Hindlimb muscle (tissue), 1 donor: ENCODE measurements around the gene ARHGDIG. TPM values are rescaled to one million over a fixed set of nuclear protein-coding genes. Genes with fewer than 3 reads are reported as not detected.

Experiments
- polyA plus RNA-seq: library from polyadenylated mRNA; unstranded; fragments of 120-200 nt; gene quantifications from one replicate; pipeline ENCODE4 v1.2.1, GENCODE V29; 2013; ENCODE audit not compliant: insufficient read length

Gene ARHGDIG
- polyA plus RNA-seq, 1 donor: 0.92 TPM

Other genes starting within 250 kb of the ARHGDIG start
- gene POLR3K, start 227.0 kb upstream of the ARHGDIG start, polyA plus RNA-seq: 8.4 TPM
- 31.2 TPM for gene SNRNP25, start 226.8 kb upstream of the ARHGDIG start, polyA plus RNA-seq
- gene RHBDF1, start 208.0 kb upstream of the ARHGDIG start, polyA plus RNA-seq: 47.2 TPM
- 29.8 TPM for gene MPG, start 202.4 kb upstream of the ARHGDIG start, polyA plus RNA-seq
- 34.9 TPM for gene NPRL3, start 141.9 kb upstream of the ARHGDIG start, polyA plus RNA-seq
- 1.9 TPM for gene HBZ, start 127.9 kb upstream of the ARHGDIG start, polyA plus RNA-seq
- 9.6 TPM for gene HBM, start 114.6 kb upstream of the ARHGDIG start, polyA plus RNA-seq
- gene HBA2, start 107.7 kb upstream of the ARHGDIG start, polyA plus RNA-seq: 1,686 TPM
- gene HBA1, start 103.9 kb upstream of the ARHGDIG start, polyA plus RNA-seq: 1,043 TPM
- 1.1 TPM for gene HBQ1, start 100.1 kb upstream of the ARHGDIG start, polyA plus RNA-seq
- 64.9 TPM for gene LUC7L, start 51.1 kb upstream of the ARHGDIG start, polyA plus RNA-seq
- gene FAM234A, start 45.8 kb upstream of the ARHGDIG start, polyA plus RNA-seq: 44.0 TPM
- gene RGS11, start 4.6 kb upstream of the ARHGDIG start, polyA plus RNA-seq: 1.6 TPM
- gene PDIA2, start 2.6 kb downstream of the ARHGDIG start, polyA plus RNA-seq: 0.77 TPM
- 12.4 TPM for gene AXIN1, start 72.1 kb downstream of the ARHGDIG start, polyA plus RNA-seq
- 47.8 TPM for gene MRPL28, start 89.9 kb downstream of the ARHGDIG start, polyA plus RNA-seq
- 29.0 TPM for gene PGAP6, start 101.4 kb downstream of the ARHGDIG start, polyA plus RNA-seq
- 74.0 TPM for gene NME4, start 116.6 kb downstream of the ARHGDIG start, polyA plus RNA-seq
- 13.7 TPM for gene DECR2, start 121.3 kb downstream of the ARHGDIG start, polyA plus RNA-seq
- gene RAB11FIP3, start 145.1 kb downstream of the ARHGDIG start, polyA plus RNA-seq: 30.0 TPM
- gene CAPN15, start 247.1 kb downstream of the ARHGDIG start, polyA plus RNA-seq: 31.7 TPM